H1 (cell line): ENCODE data around the gene C20orf173. TPM values are rescaled to one million over a fixed set of nuclear protein-coding genes. Genes with fewer than 3 reads are reported as not detected.

ENCODE experiments used
- ASH2L ChIP-seq: fragments of 200-600, 300-600 bp; sonication (generic); IDR thresholded peaks from one replicate; pipeline ENCODE4 v1.7.1; 2017; ENCODE audit warnings: low read length
- BACH1 ChIP-seq: IDR thresholded peaks from 2 replicates; pipeline ENCODE4 v1.6.1; 2012; ENCODE audit warnings: low read length, improper control_type of control experiment
- CHD1 ChIP-seq: IDR thresholded peaks from 2 replicates; pipeline ENCODE4 v1.6.1; 2012; ENCODE audit warnings: low read depth, low read length, improper control_type of control experiment
- EGR1 ChIP-seq: IDR thresholded peaks from 2 replicates; pipeline ENCODE4 v1.6.1; 2011; ENCODE audit warnings: low read depth, low read length, borderline replicate concordance
- GABPA ChIP-seq: IDR thresholded peaks from 2 replicates; pipeline ENCODE4 v1.6.1; 2011; ENCODE audit warnings: mild to moderate bottlenecking, low read length, moderate library complexity, borderline replicate concordance; ENCODE audit not compliant: insufficient read depth
- POLR2A ChIP-seq, 2 experiments: IDR thresholded peaks; 1 replicate in 1 of 2; 2 replicates in 1 of 2; pipeline ENCODE4 v1.6.1; 2011; ENCODE audit warnings: low read depth in 2 of 2, low read length in 2 of 2, mild to moderate bottlenecking in 2 of 2; ENCODE audit errors: control extremely low read depth in 1 of 2
- TCF12 ChIP-seq: IDR thresholded peaks from 2 replicates; pipeline ENCODE4 v1.6.1; 2011; ENCODE audit warnings: low read depth, mild to moderate bottlenecking, low read length
- TEAD4 ChIP-seq: IDR thresholded peaks from 2 replicates; pipeline ENCODE4 v1.6.1; 2012; ENCODE audit warnings: low read depth, low read length, inconsistent platforms, mixed read lengths
- polyA plus RNA-seq, 7 experiments: library from polyadenylated mRNA; depleted of rRNA in 3 of 7; stranded (reverse) in 5 of 7; unstranded in 2 of 7; fragments of >200 nt in 5 of 7; fragments of 200-250 nt in 2 of 7; gene quantifications; 1 replicate in 5 of 7; 2 replicates in 1 of 7; 4 replicates in 1 of 7; pipeline versions ENCODE4 v1.2.1 to v1.2.3, GENCODE V29; 2011 to 2013; ENCODE audit warnings: missing spikeins in 2 of 7, mixed read lengths in 2 of 7
- total RNA-seq: library from RNA; stranded (reverse); fragmentation: NEBNext Ultra II Directional; extraction: Animal tissue kit (Norgen Biotek cat#: 25700); gene quantifications from 2 replicates; pipeline ENCODE4 v1.2.1, GENCODE V29; 2021

Gene C20orf173
- total and polyA plus RNA-seq, 2 of the 8 experiments (the other 6 are each of a cell fraction or from before 2014, with no cell fraction given) = not detected

- no peak for TF ChIP-seq EGR1
- TF ChIP-seq TEAD4 = peak; percentile 76; the same call in 1 of the 2 replicates
- TF ChIP-seq CHD1 = no peak
- no peak; the same call in 1 of the 2 replicates for TF ChIP-seq BACH1
- TF ChIP-seq TCF12 = 0 out of 2 replicates have a peak, but pooled peaks have one; percentile 53
- TF ChIP-seq ASH2L = no peak
- no peak for TF ChIP-seq POLR2A (IDR thresholded peaks at IDR 0.05; ENCODE audit: control extremely low read depth in 1 of 2, low read depth in 2 of 2, low read length in 2 of 2)
- TF ChIP-seq GABPA = no peak
These were observed 39.2 kb upstream of the C20orf173 start (continued) for GRCh38 chr20:35568645-35569044.
